Stimulated activated memory B cell treated with anti-CD40 and anti-IgM and Interleukin-4, amounts not matched to agents 10 μg/mL and 1 μg/mL and 100 μg/mL, for 72 hours (primary cell): ENCODE results near the gene TBCEL.
A peak's percentile ranks its signal among the peaks of the same experiment; 100 is the strongest.
"Not testable (repeated sequence)": the region's sequence is repeated elsewhere in the genome, so short reads cannot be mapped to it uniquely, and the experiment has no call there.

Experiments
- ATAC-seq: fragments of 150-1000 bp; cut with Tn5 transposase; 2 replicates; pipeline ENCODE4 v1.10.0; 2021
- H3K27ac Mint-ChIP-seq: one replicate; pipeline ENCODE4 v1.8.0; 2022; ENCODE audit warnings: mild to moderate bottlenecking, mixed read lengths
- H3K27me3 Mint-ChIP-seq: one replicate; pipeline ENCODE4 v1.8.0; 2022; ENCODE audit warnings: mixed read lengths
- H3K36me3 Mint-ChIP-seq: one replicate; pipeline ENCODE4 v1.8.0; 2022; ENCODE audit warnings: mixed read lengths
- H3K4me1 Mint-ChIP-seq: one replicate; pipeline ENCODE4 v1.8.0; 2022; ENCODE audit warnings: mixed read lengths
- H3K4me3 Mint-ChIP-seq: one replicate; pipeline ENCODE4 v1.8.0; 2022; ENCODE audit warnings: mild to moderate bottlenecking, moderate library complexity, mixed read lengths
- H3K9me3 Mint-ChIP-seq: one replicate; pipeline ENCODE4 v1.8.0; 2022; ENCODE audit warnings: mixed read lengths

TBCEL gene

GRCh38 chr11:121104312-121104762 is 80.4 kb downstream of the TBCEL start:
- Mint-ChIP-seq H3K27me3 (no peaks in the 10 kb centered on the region), H3K4me3 (no peak overlapping the region), H3K4me1 (no peaks in the 10 kb centered on the region), H3K27ac (no peak overlapping the region), H3K9me3 (no peaks in the 10 kb centered on the region), H3K36me3 (no peaks in the 10 kb centered on the region)
- no peak for ATAC-seq

- Mint-ChIP-seq H3K36me3 (no peaks in the 10 kb centered on the region), H3K27me3 (no peaks in the 10 kb centered on the region), H3K4me1 (no peaks in the 10 kb centered on the region), H3K9me3 (no peaks in the 10 kb centered on the region), H3K4me3 (no peak overlapping the region), H3K27ac (no peak overlapping the region)
- no peak for ATAC-seq
Measured at GRCh38 chr11:121105063-121105480, 81.2 kb downstream of the TBCEL start.

- Mint-ChIP-seq H3K4me1 (no peaks in the 10 kb centered on the region), H3K27me3 (peaks cover 2% of the 10 kb centered on the region), H3K36me3 (no peaks in the 10 kb centered on the region), H3K9me3 (no peaks in the 10 kb centered on the region), H3K27ac (no peak overlapping the region), H3K4me3 (no peak overlapping the region)
- no peak for ATAC-seq
Measured at GRCh38 chr11:121105481-121106195, 81.7 kb downstream of the TBCEL start.

GRCh38 chr11:121106812-121107211 is 82.9 kb downstream of the TBCEL start:
- Mint-ChIP-seq H3K36me3 (no peaks in the 10 kb centered on the region), H3K9me3 (no peaks in the 10 kb centered on the region), H3K27ac (no peak overlapping the region), H3K4me3 (no peak overlapping the region), H3K27me3 (peaks cover 12% of the 10 kb centered on the region), H3K4me1 (no peaks in the 10 kb centered on the region)
- ATAC-seq: no peak

- ATAC-seq: no peak
- H3K27me3 Mint-ChIP-seq: peaks cover 21% of the 10 kb centered on the region
- H3K36me3 Mint-ChIP-seq: no peaks in the 10 kb centered on the region
- no peaks in the 10 kb centered on the region for H3K9me3 Mint-ChIP-seq
- no peak overlapping the region for H3K27ac Mint-ChIP-seq
- no peak overlapping the region for H3K4me3 Mint-ChIP-seq
- H3K4me1 Mint-ChIP-seq: peaks cover 6% of the 10 kb centered on the region
Measured at GRCh38 chr11:121108413-121108812, 84.5 kb downstream of the TBCEL start.

- Mint-ChIP-seq H3K4me3 (no peak overlapping the region), H3K36me3 (no peaks in the 10 kb centered on the region), H3K27ac (no peak overlapping the region), H3K9me3 (no peaks in the 10 kb centered on the region), H3K27me3 (peaks cover 21% of the 10 kb centered on the region), H3K4me1 (peaks cover 6% of the 10 kb centered on the region)
- ATAC-seq: no peak
Measured at GRCh38 chr11:121109471-121109870, 85.6 kb downstream of the TBCEL start.

GRCh38 chr11:121109916-121110586 is 86.1 kb downstream of the TBCEL start:
- H3K4me3 Mint-ChIP-seq: no peak overlapping the region
- H3K27ac Mint-ChIP-seq: no peak overlapping the region
- H3K27me3 Mint-ChIP-seq: peaks cover 21% of the 10 kb centered on the region
- H3K36me3 Mint-ChIP-seq: no peaks in the 10 kb centered on the region
- H3K4me1 Mint-ChIP-seq: peaks cover 6% of the 10 kb centered on the region
- H3K9me3 Mint-ChIP-seq: no peaks in the 10 kb centered on the region
- no peak for ATAC-seq

- Mint-ChIP-seq H3K27me3 (peaks cover 21% of the 10 kb centered on the region), H3K36me3 (no peaks in the 10 kb centered on the region), H3K4me3 (no peak overlapping the region), H3K27ac (no peak overlapping the region), H3K9me3 (no peaks in the 10 kb centered on the region), H3K4me1 (peaks cover 6% of the 10 kb centered on the region)
- ATAC-seq: no peak
Measured at GRCh38 chr11:121110871-121111724, 87.2 kb downstream of the TBCEL start.

- Mint-ChIP-seq H3K4me3 (no peak overlapping the region), H3K4me1 (peaks cover 6% of the 10 kb centered on the region), H3K27me3 (peaks cover 21% of the 10 kb centered on the region), H3K27ac (no peak overlapping the region), H3K36me3 (no peaks in the 10 kb centered on the region), H3K9me3 (no peaks in the 10 kb centered on the region)
- peak; percentile 61 for ATAC-seq
Measured at GRCh38 chr11:121112498-121113455, 88.9 kb downstream of the TBCEL start.

- Mint-ChIP-seq H3K36me3 (no peaks in the 10 kb centered on the region), H3K27ac (no peak overlapping the region), H3K27me3 (peaks cover 21% of the 10 kb centered on the region), H3K4me1 (peaks cover 6% of the 10 kb centered on the region), H3K4me3 (no peak overlapping the region), H3K9me3 (no peaks in the 10 kb centered on the region)
- no peak for ATAC-seq
Measured at GRCh38 chr11:121113611-121114010, 89.7 kb downstream of the TBCEL start.

- not testable (repeated sequence) for H3K9me3 Mint-ChIP-seq, ATAC-seq, H3K27ac Mint-ChIP-seq, H3K36me3 Mint-ChIP-seq, H3K4me3 Mint-ChIP-seq, H3K4me1 Mint-ChIP-seq
- peaks cover 21% of the 10 kb centered on the region for H3K27me3 Mint-ChIP-seq
Measured at GRCh38 chr11:121115024-121115423, 91.1 kb downstream of the TBCEL start.

GRCh38 chr11:121117788-121118187 is 93.9 kb downstream of the TBCEL start:
- Mint-ChIP-seq H3K4me3 (no peak overlapping the region), H3K27ac (no peak overlapping the region), H3K36me3 (no peaks in the 10 kb centered on the region), H3K27me3 (peaks cover 4% of the 10 kb centered on the region), H3K9me3 (peaks cover 3% of the 10 kb centered on the region), H3K4me1 (peaks cover under 1% of the 10 kb centered on the region)
- ATAC-seq: no peak

GRCh38 chr11:121119440-121119839 is 95.5 kb downstream of the TBCEL start:
- Mint-ChIP-seq H3K27ac (no peak overlapping the region), H3K4me1 (no peaks in the 10 kb centered on the region), H3K27me3 (no peaks in the 10 kb centered on the region), H3K9me3 (peaks cover 9% of the 10 kb centered on the region), H3K36me3 (no peaks in the 10 kb centered on the region), H3K4me3 (no peak overlapping the region)
- ATAC-seq: no peak

- peaks cover 9% of the 10 kb centered on the region for H3K9me3 Mint-ChIP-seq
- no peak overlapping the region for H3K27ac Mint-ChIP-seq
- no peaks in the 10 kb centered on the region for H3K36me3 Mint-ChIP-seq
- no peak overlapping the region for H3K4me3 Mint-ChIP-seq
- ATAC-seq: no peak
- H3K4me1 Mint-ChIP-seq: no peaks in the 10 kb centered on the region
- H3K27me3 Mint-ChIP-seq: peaks cover under 1% of the 10 kb centered on the region
Measured at GRCh38 chr11:121122328-121122727, 98.4 kb downstream of the TBCEL start.
